SU-DHL-6 (cell line): ENCODE measurements around the gene SLC6A4.

ENCODE experiments used
- CTCF ChIP-seq: fragments of 200-600 bp; sonication (generic); IDR thresholded peaks from one replicate; pipeline ENCODE4 v1.5.1; 2017; ENCODE audit warnings: antibody characterized with exemption, mild to moderate bottlenecking, low read length, moderate library complexity; ENCODE audit not compliant: insufficient read depth, poor library complexity, severe bottlenecking
- EZH2phosphoT487 ChIP-seq: fragments of 200-600 bp; sonication (generic), shearing (Covaris generic); conservative IDR thresholded peaks from 2 replicates; pipeline ENCODE4 v1.6.1; 2018; ENCODE audit warnings: mild to moderate bottlenecking, antibody characterized with exemption, low read length, moderate library complexity, mixed read lengths

DNA sequence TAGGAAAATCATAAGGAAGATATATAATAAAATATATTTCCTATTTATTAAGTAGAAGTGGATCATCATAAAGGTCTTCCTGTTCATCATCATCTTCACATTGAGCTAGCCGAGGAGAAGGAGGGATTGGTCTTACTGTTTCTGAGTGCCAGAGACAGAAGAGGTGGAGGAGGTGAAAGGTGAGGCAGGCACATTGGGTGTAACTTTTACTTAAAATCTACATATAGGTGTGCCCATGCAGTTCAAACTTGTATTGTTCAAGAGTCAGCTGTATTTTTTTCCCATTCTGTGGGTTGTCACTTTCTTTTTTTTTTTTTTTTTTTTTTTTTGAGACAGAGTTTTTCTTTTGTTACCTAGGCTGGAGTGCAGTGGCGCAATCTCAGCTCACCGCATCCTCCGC is 84.0 kb downstream of the SLC6A4 start:
- TF ChIP-seq CTCF (no peak), EZH2phosphoT487 (no peak)
